HepG2 (cell line): ENCODE results near the gene ZNF575. TPM values are rescaled to one million over a fixed set of nuclear protein-coding genes. Genes with fewer than 3 reads are reported as not detected.
A peak's percentile ranks its signal among the peaks of the same experiment; 100 is the strongest.

ENCODE experiments used
- BORCS8-MEF2B ChIP-seq: sonication (generic); formaldehyde crosslinking; IDR thresholded peaks from 2 replicates; pipeline ENCODE4 v1.8.0; 2022; ENCODE audit warnings: mild to moderate bottlenecking, missing genetic modification reagents
- CREM ChIP-seq, 2 experiments: sonication (generic) in 1 of 2; formaldehyde crosslinking in 1 of 2; IDR thresholded peaks; 2 replicates each; pipeline versions ENCODE4 v1.4.0 to v1.6.1; 2016 to 2020; ENCODE audit warnings: antibody characterized with exemption in 1 of 2, mild to moderate bottlenecking in 1 of 2, missing genetic modification reagents in 1 of 2
- FOXC1 ChIP-seq: sonication (generic); formaldehyde crosslinking; IDR thresholded peaks from 2 replicates; pipeline ENCODE4 v1.8.0; 2022; ENCODE audit warnings: mild to moderate bottlenecking, missing genetic modification reagents, borderline replicate concordance
- KMT2A ChIP-seq: sonication (generic); formaldehyde crosslinking; IDR thresholded peaks from 2 replicates; pipeline ENCODE4 v1.4.0; 2020; ENCODE audit warnings: missing genetic modification reagents
- MIER3 ChIP-seq: IDR thresholded peaks from 2 replicates; pipeline ENCODE4 v1.6.1; 2016; ENCODE audit warnings: missing compliant biosample characterization, borderline replicate concordance
- PBX2 ChIP-seq: IDR thresholded peaks from 2 replicates; pipeline ENCODE4 v1.6.1; 2016; ENCODE audit warnings: control low read depth
- SCMH1 ChIP-seq: sonication (generic); formaldehyde crosslinking; IDR thresholded peaks from 2 replicates; pipeline ENCODE4 v1.9.0; 2021; ENCODE audit warnings: missing genetic modification reagents, mild to moderate bottlenecking, borderline replicate concordance
- SP4 ChIP-seq: sonication (generic); formaldehyde crosslinking; IDR thresholded peaks from 2 replicates; pipeline ENCODE4 v1.8.1; 2023; ENCODE audit warnings: mild to moderate bottlenecking, missing genetic modification reagents
- STAT6 ChIP-seq: sonication (generic); formaldehyde crosslinking; IDR thresholded peaks from 2 replicates; pipeline ENCODE4 v1.4.0; 2020; ENCODE audit warnings: missing genetic modification reagents, mild to moderate bottlenecking, borderline replicate concordance
- ZBTB46 ChIP-seq: sonication (generic); formaldehyde crosslinking; IDR thresholded peaks from 2 replicates; pipeline ENCODE4 v1.4.0; 2020; ENCODE audit warnings: mild to moderate bottlenecking, missing genetic modification reagents, borderline replicate concordance
- ZFP36L1 ChIP-seq: sonication (generic); formaldehyde crosslinking; IDR thresholded peaks from 2 replicates; pipeline ENCODE4 v1.8.0; 2022; ENCODE audit warnings: mild to moderate bottlenecking, missing genetic modification reagents, moderate library complexity
- ZNF543 ChIP-seq: sonication (generic); formaldehyde crosslinking; IDR thresholded peaks from 2 replicates; pipeline ENCODE4 v1.4.0; 2020; ENCODE audit warnings: mild to moderate bottlenecking, missing genetic modification reagents
- ZNF704 ChIP-seq: sonication (generic); formaldehyde crosslinking; IDR thresholded peaks from 2 replicates; pipeline ENCODE4 v1.8.1; 2023; ENCODE audit warnings: mild to moderate bottlenecking, inconsistent platforms, moderate library complexity, missing genetic modification reagents, borderline replicate concordance
- ZNF780A ChIP-seq: sonication (generic); formaldehyde crosslinking; IDR thresholded peaks from 2 replicates; pipeline ENCODE4 v1.8.0; 2022; ENCODE audit warnings: mild to moderate bottlenecking, missing genetic modification reagents, moderate library complexity
- ZUFSP ChIP-seq: sonication (generic); formaldehyde crosslinking; IDR thresholded peaks from 2 replicates; pipeline ENCODE4 v1.9.0; 2021; ENCODE audit warnings: missing genetic modification reagents, mild to moderate bottlenecking, borderline replicate concordance
- polyA plus RNA-seq, 8 experiments: library from polyadenylated mRNA; depleted of rRNA in 3 of 8; stranded (reverse) in 7 of 8; unstranded in 1 of 8; fragments of >200 nt; fragmentation: Illumina TruSeq in 4 of 8; extraction: Trizol in 4 of 8; gene quantifications; 2 replicates each; pipeline versions ENCODE4 v1.2.1 to v1.2.3, GENCODE V29; 2011 to 2016; ENCODE audit warnings: low read depth in 4 of 8, missing spikeins in 1 of 8, mixed read lengths in 1 of 8; ENCODE audit not compliant: insufficient read depth in 1 of 8
- total RNA-seq, 5 experiments: library from RNA; depleted of rRNA; stranded (reverse); fragments of >200 nt; fragmentation: Illumina TruSeq; extraction: Trizol; gene quantifications; 2 replicates each; pipeline ENCODE4 v1.2.3, GENCODE V29; 2016; ENCODE audit warnings: low read depth in 1 of 5

ZNF575 gene
- total and polyA plus RNA-seq, 2 of the 13 experiments (the other 11 are each of a cell fraction or from before 2014, with no cell fraction given) = 0.17 to 0.27 TPM

- TF ChIP-seq STAT6 (CRISPR knock-in tag) (no peak), ZNF780A (CRISPR knock-in tag) (no peak), MIER3 (peak; percentile 50; the same call in 1 of the 2 replicates), ZBTB46 (CRISPR knock-in tag) (no peak), BORCS8-MEF2B (CRISPR knock-in tag) (peak; percentile 82; the same call in 1 of the 2 replicates), SP4 (CRISPR knock-in tag) (peak; percentile 97), ZNF704 (no peak), SCMH1 (CRISPR knock-in tag) (no peak), PBX2 (CRISPR knock-in tag) (no peak), KMT2A (CRISPR knock-in tag) (peak; percentile 76), ZFP36L1 (CRISPR knock-in tag) (peak; percentile 68; the same call in 1 of the 2 replicates), FOXC1 (CRISPR knock-in tag) (no peak; the same call in 1 of the 2 replicates), ZNF543 (no peak), CREM (IDR thresholded peaks at IDR 0.05) (no peak), CREM (CRISPR knock-in tag; IDR thresholded peaks at IDR 0.05) (no peak), ZUFSP (no peak)
Observed at GRCh38 chr19:43526884-43527859, 5.8 kb upstream of the ZNF575 start, which contains the start of gene ETHE1 (continued).
